Stimulated activated CD8-positive, alpha-beta memory T cell treated with anti-CD3 and anti-CD28 coated beads, Interleukin-7, amount 100 ng/mL, for 24 hours (primary cell): ENCODE data around the gene ASB18.
"Not testable (repeated sequence)": the region's sequence is repeated elsewhere in the genome, so short reads cannot be mapped to it uniquely, and the experiment has no call there.

ENCODE experiments used
- DNase-seq: peaks from one replicate; pipeline ENCODE4 v3.0.0-alpha.2; 2020; ENCODE audit warnings: low read depth

ASB18 gene

GRCh38 chr2:236286873-236287545 lies 22.8 kb upstream of the ASB18 start:
- DNase-seq: no peak

GRCh38 chr2:236284208-236284607 lies 20.0 kb upstream of the ASB18 start:
- no peak for DNase-seq

GRCh38 chr2:236282406-236282805 lies 18.2 kb upstream of the ASB18 start:
- no peak for DNase-seq

GRCh38 chr2:236281423-236281822 lies 17.2 kb upstream of the ASB18 start:
- no peak for DNase-seq

- DNase-seq: no peak
Measured at GRCh38 chr2:236273126-236273525, 8.9 kb upstream of the ASB18 start.

GRCh38 chr2:236271851-236272250 lies 7.6 kb upstream of the ASB18 start:
- no peak for DNase-seq

- DNase-seq: not testable (repeated sequence)
Measured at GRCh38 chr2:236269876-236270275, 5.7 kb upstream of the ASB18 start.

- no peak for DNase-seq
Measured at GRCh38 chr2:236265675-236266074, 1.5 kb upstream of the ASB18 start.

- DNase-seq: no peak
Measured at GRCh38 chr2:236262238-236262637, 2.0 kb downstream of the ASB18 start.

GRCh38 chr2:236261452-236261851 lies 2.8 kb downstream of the ASB18 start:
- DNase-seq: no peak

GRCh38 chr2:236259371-236259770 lies 4.8 kb downstream of the ASB18 start:
- no peak for DNase-seq

GRCh38 chr2:236257575-236257974 lies 6.6 kb downstream of the ASB18 start:
- no peak for DNase-seq

- no peak for DNase-seq
Measured at GRCh38 chr2:236257136-236257535, 7.1 kb downstream of the ASB18 start.

- DNase-seq: no peak
Measured at GRCh38 chr2:236256366-236256985, 7.7 kb downstream of the ASB18 start.

GRCh38 chr2:236254674-236255073 lies 9.5 kb downstream of the ASB18 start:
- no peak for DNase-seq

GRCh38 chr2:236254001-236254400 lies 10.2 kb downstream of the ASB18 start:
- no peak for DNase-seq

GRCh38 chr2:236252602-236253001 lies 11.6 kb downstream of the ASB18 start:
- no peak for DNase-seq

GRCh38 chr2:236250909-236251579 lies 13.2 kb downstream of the ASB18 start:
- DNase-seq: no peak

GRCh38 chr2:236250286-236250685 lies 13.9 kb downstream of the ASB18 start:
- DNase-seq: no peak

GRCh38 chr2:236249066-236249465 lies 15.1 kb downstream of the ASB18 start:
- no peak for DNase-seq

GRCh38 chr2:236246711-236247246 lies 17.4 kb downstream of the ASB18 start:
- DNase-seq: no peak

GRCh38 chr2:236244256-236244655 lies 19.9 kb downstream of the ASB18 start:
- no peak for DNase-seq

- no peak for DNase-seq
Measured at GRCh38 chr2:236242057-236242495, 22.1 kb downstream of the ASB18 start.
